ENCODE data around the gene SLF2. TPM values are rescaled to one million over a fixed set of nuclear protein-coding genes. Genes with fewer than 3 reads are reported as not detected.
"Not testable (repeated sequence)": the region's sequence is repeated elsewhere in the genome, so short reads cannot be mapped to it uniquely, and the experiment has no call there.

Gene SLF2
- total RNA-seq, 1 donor from 2014 or later: 16.4 TPM

- intact Hi-C loops (cut with micrococcal nuclease): no loop called here
- TF ChIP-seq CTCF (IDR thresholded peaks at IDR 0.05; ENCODE audit: borderline replicate concordance): no peak
- Histone ChIP-seq H3K4me1 (peaks cover 17% of the 10 kb centered on the region), H3K9me3 (replicated peaks) (no peaks in the 10 kb centered on the region), H3K4me3 (no peak overlapping the region), H3K27me3 (ENCODE audit: low read depth) (no peaks in the 10 kb centered on the region), H3K27ac (replicated peaks) (no peak overlapping the region), H3K36me3 (peaks cover 5% of the 10 kb centered on the region)
- DNase-seq: no peak
Observed at GRCh38 chr10:100970914-100971811, 58.4 kb downstream of the SLF2 start.

GRCh38 chr10:100972115-100972903, 59.5 kb downstream of the SLF2 start:
- Histone ChIP-seq H3K4me3 (no peak overlapping the region), H3K4me1 (peaks cover 17% of the 10 kb centered on the region), H3K36me3 (no peaks in the 10 kb centered on the region), H3K27me3 (ENCODE audit: low read depth) (no peaks in the 10 kb centered on the region), H3K9me3 (replicated peaks) (no peaks in the 10 kb centered on the region), H3K27ac (replicated peaks) (no peak overlapping the region)
- no peak for DNase-seq
- no peak for TF ChIP-seq CTCF (IDR thresholded peaks at IDR 0.05; ENCODE audit: borderline replicate concordance)
- intact Hi-C loops (cut with micrococcal nuclease): no loop called here

GRCh38 chr10:100972904-100973535, 60.3 kb downstream of the SLF2 start:
- no peaks in the 10 kb centered on the region for H3K9me3 ChIP-seq (replicated peaks)
- DNase-seq: no peak
- peaks cover 17% of the 10 kb centered on the region for H3K4me1 ChIP-seq
- intact Hi-C loops (cut with micrococcal nuclease): no loop called here
- no peak overlapping the region for H3K4me3 ChIP-seq
- H3K27ac ChIP-seq (replicated peaks): no peak overlapping the region
- no peak for TF ChIP-seq CTCF (IDR thresholded peaks at IDR 0.05; ENCODE audit: borderline replicate concordance)
- no peaks in the 10 kb centered on the region for H3K27me3 ChIP-seq (ENCODE audit: low read depth)
- H3K36me3 ChIP-seq: peaks cover under 1% of the 10 kb centered on the region

GRCh38 chr10:100975397-100975796, 62.6 kb downstream of the SLF2 start:
- H3K4me3 ChIP-seq; intact Hi-C loops (cut with micrococcal nuclease); H3K27ac ChIP-seq (replicated peaks); H3K9me3 ChIP-seq (replicated peaks); DNase-seq; H3K27me3 ChIP-seq (ENCODE audit: low read depth); H3K4me1 ChIP-seq: not testable (repeated sequence)
- H3K36me3 ChIP-seq: peaks cover 23% of the 10 kb centered on the region

GRCh38 chr10:100976906-100977305, 64.1 kb downstream of the SLF2 start:
- DNase-seq: no peak

More at GRCh38 chr10:100976906-100977305, 64.1 kb downstream of the SLF2 start:
- no peaks in the 10 kb centered on the region for H3K27me3 ChIP-seq (ENCODE audit: low read depth)
- H3K9me3 ChIP-seq (replicated peaks): no peaks in the 10 kb centered on the region
- H3K36me3 ChIP-seq: peaks cover 34% of the 10 kb centered on the region
- intact Hi-C loops (cut with micrococcal nuclease): no loop called here
- no peak overlapping the region for H3K27ac ChIP-seq (replicated peaks)
- H3K4me1 ChIP-seq: no peaks in the 10 kb centered on the region
- TF ChIP-seq CTCF (IDR thresholded peaks at IDR 0.05; ENCODE audit: borderline replicate concordance): no peak
- H3K4me3 ChIP-seq: no peak overlapping the region

Measured in left ventricle myocardium inferior (tissue), 1 donor.